T-helper 2 cell (primary cell): Measurements from ENCODE around the gene DUSP16.

ENCODE experiments used
- DNase-seq, 5 experiments: peaks; one replicate each; pipeline versions ENCODE4 v3.0.0 to v3.0.0-alpha.2; 2012 to 2022

DUSP16 gene

GRCh38 chr12:12439636-12440035 lies 123.0 kb downstream of the DUSP16 start:
- peak in 3 of 5 experiments; percentile 55 to 90 (median 68) for DNase-seq

DNA sequence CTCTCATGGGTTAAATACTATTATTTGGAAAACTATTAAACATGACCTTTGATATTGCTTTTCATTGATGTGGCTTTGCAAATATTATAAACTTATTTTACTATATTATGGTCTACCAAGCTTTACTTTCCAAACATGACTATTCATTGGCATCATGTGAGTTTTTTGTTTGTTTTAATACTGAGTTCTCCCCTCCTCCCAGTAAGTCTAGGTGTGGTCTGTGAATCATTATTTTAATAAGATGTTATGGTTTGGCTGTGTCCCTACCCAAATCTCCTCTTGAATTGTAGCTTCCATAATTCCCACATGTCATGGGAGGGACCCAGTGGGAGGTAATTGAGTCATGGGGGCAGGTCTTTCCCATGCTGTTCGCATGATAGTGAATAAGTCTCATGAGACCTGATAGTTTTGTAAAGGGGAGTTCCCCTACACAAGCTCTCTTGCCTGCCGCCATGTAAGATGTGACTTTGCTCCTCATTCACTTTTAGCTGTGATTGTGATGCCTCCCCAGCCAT lies 125.8 kb downstream of the DUSP16 start:
- DNase-seq: no peak

- no peak for DNase-seq
These were observed 129.4 kb downstream of the DUSP16 start for GRCh38 chr12:12433203-12433731.

- DNase-seq: no peak
These were observed 130.3 kb downstream of the DUSP16 start for GRCh38 chr12:12432364-12432763.

- no peak for DNase-seq
These were observed 133.6 kb downstream of the DUSP16 start for GRCh38 chr12:12428961-12429657.

GRCh38 chr12:12428047-12428446 lies 134.6 kb downstream of the DUSP16 start:
- no peak for DNase-seq

- no peak for DNase-seq
These were observed 135.1 kb downstream of the DUSP16 start for GRCh38 chr12:12427568-12427967.

DNA sequence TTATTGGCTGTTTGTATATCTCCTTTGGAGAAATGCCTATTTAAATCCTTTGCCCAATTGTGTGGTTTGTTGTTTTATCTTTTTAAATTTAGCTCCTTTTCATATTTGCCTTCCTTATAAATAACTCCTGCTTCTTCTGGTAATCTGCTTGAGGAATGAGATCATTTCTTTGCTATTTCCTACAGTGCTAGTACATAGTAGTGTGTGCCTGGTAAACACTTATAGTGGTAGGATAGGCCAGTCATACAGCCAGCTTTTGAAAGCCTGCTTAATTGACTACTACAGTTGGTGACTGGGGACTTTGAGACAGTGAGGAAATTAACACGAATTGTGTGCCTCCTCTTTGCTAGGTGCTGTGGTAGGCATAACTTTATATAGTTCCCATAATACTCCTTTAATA lies 137.0 kb downstream of the DUSP16 start:
- no peak for DNase-seq

GRCh38 chr12:12425001-12425400 lies 137.7 kb downstream of the DUSP16 start:
- no peak for DNase-seq
